T-helper 1 cell treated with Interleukin-12 subunit alpha and Interleukin-12 subunit beta and Interleukin-4 antibody, amounts not matched to agents 30 μg/mL and 1 μg/mL, for 36 hours (primary cell): ENCODE results near the gene LRPAP1.

Experiments used
- H3K27ac Mint-ChIP-seq: one replicate; pipeline ENCODE4 v1.8.0; 2021; ENCODE audit warnings: mild to moderate bottlenecking, mixed read lengths
- H3K27me3 Mint-ChIP-seq: one replicate; pipeline ENCODE4 v1.8.0; 2021; ENCODE audit warnings: low read depth, mixed read lengths
- H3K36me3 Mint-ChIP-seq: one replicate; pipeline ENCODE4 v1.8.0; 2021; ENCODE audit warnings: low read depth, mixed read lengths
- H3K4me1 Mint-ChIP-seq: one replicate; pipeline ENCODE4 v1.8.0; 2021; ENCODE audit warnings: low read depth, mixed read lengths
- H3K4me3 Mint-ChIP-seq: one replicate; pipeline ENCODE4 v1.8.0; 2021; ENCODE audit warnings: mild to moderate bottlenecking, moderate library complexity, mixed read lengths
- H3K9me3 Mint-ChIP-seq: one replicate; pipeline ENCODE4 v1.8.0; 2021; ENCODE audit warnings: mixed read lengths

Gene LRPAP1

GRCh38 chr4:3476341-3476747 is 55.9 kb downstream of the LRPAP1 start:
- H3K27ac Mint-ChIP-seq = no peak overlapping the region
- no peaks in the 10 kb centered on the region for H3K9me3 Mint-ChIP-seq
- no peak overlapping the region for H3K4me3 Mint-ChIP-seq
- H3K36me3 Mint-ChIP-seq = no peaks in the 10 kb centered on the region
- H3K4me1 Mint-ChIP-seq = no peaks in the 10 kb centered on the region
- H3K27me3 Mint-ChIP-seq = peaks cover 4% of the 10 kb centered on the region

GRCh38 chr4:3475713-3476260 is 56.4 kb downstream of the LRPAP1 start:
- no peaks in the 10 kb centered on the region for H3K36me3 Mint-ChIP-seq

GRCh38 chr4:3475041-3475712 is 57.0 kb downstream of the LRPAP1 start:
- H3K9me3 Mint-ChIP-seq = no peaks in the 10 kb centered on the region
- no peak overlapping the region for H3K4me3 Mint-ChIP-seq
- no peaks in the 10 kb centered on the region for H3K27me3 Mint-ChIP-seq
- no peak overlapping the region for H3K27ac Mint-ChIP-seq
- H3K36me3 Mint-ChIP-seq = no peaks in the 10 kb centered on the region
- no peaks in the 10 kb centered on the region for H3K4me1 Mint-ChIP-seq

More at GRCh38 chr4:3475713-3476260, 56.4 kb downstream of the LRPAP1 start:
- Mint-ChIP-seq H3K27me3 (no peaks in the 10 kb centered on the region), H3K27ac (no peak overlapping the region), H3K4me3 (no peak overlapping the region), H3K4me1 (no peaks in the 10 kb centered on the region), H3K9me3 (no peaks in the 10 kb centered on the region)

GRCh38 chr4:3473996-3474765 is 58.0 kb downstream of the LRPAP1 start:
- no peaks in the 10 kb centered on the region for H3K27me3 Mint-ChIP-seq
- H3K9me3 Mint-ChIP-seq = no peaks in the 10 kb centered on the region
- H3K27ac Mint-ChIP-seq = no peak overlapping the region
- no peaks in the 10 kb centered on the region for H3K36me3 Mint-ChIP-seq
- no peak overlapping the region for H3K4me3 Mint-ChIP-seq
- H3K4me1 Mint-ChIP-seq = no peaks in the 10 kb centered on the region

DNA sequence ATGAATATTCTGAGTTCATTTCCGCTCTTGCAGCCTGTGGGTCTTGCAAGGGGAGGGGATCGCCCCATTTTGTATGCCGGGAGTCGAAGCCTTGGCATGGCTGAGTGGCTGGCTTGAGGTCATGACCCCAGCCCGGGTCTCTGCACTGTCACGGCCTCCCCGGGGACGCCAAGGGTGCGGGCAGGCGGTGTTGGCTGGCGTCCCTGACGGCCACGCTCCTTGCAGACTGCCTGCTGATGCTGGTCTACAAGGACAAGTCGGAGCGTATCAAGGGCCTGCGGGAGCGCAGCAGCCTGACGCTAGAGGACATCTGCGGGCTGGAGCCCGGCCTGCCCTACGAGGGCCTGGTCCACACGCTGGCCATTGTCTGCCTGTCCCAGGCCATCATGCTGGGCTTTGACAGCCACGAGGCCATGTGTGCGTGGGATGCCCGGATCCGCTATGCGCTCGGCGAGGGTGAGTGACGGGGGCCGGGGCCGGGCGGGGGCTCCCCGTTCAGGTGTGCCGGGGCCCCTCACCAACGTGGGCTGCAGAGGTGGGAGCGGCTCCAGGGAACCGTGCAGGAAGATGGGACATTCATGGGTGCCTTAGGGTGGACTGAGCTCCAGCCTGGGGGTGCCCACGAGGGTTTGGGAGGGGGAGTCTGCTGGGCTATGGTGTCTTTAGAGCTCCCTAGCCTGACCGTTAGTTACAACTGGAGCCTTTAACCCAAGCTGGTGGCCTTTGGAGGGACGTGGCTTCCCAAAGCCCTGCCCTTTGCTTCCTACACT is 58.9 kb downstream of the LRPAP1 start:
- H3K27ac Mint-ChIP-seq = no peak overlapping the region
- no peaks in the 10 kb centered on the region for H3K4me1 Mint-ChIP-seq
- no peaks in the 10 kb centered on the region for H3K9me3 Mint-ChIP-seq
- no peaks in the 10 kb centered on the region for H3K27me3 Mint-ChIP-seq
- H3K36me3 Mint-ChIP-seq = no peaks in the 10 kb centered on the region
- H3K4me3 Mint-ChIP-seq = no peak overlapping the region

- Mint-ChIP-seq H3K36me3 (no peaks in the 10 kb centered on the region), H3K4me3 (no peak overlapping the region), H3K27me3 (no peaks in the 10 kb centered on the region), H3K9me3 (no peaks in the 10 kb centered on the region), H3K27ac (no peak overlapping the region), H3K4me1 (no peaks in the 10 kb centered on the region)
Observed at GRCh38 chr4:3472411-3473141, 59.6 kb downstream of the LRPAP1 start.

- H3K9me3 Mint-ChIP-seq = no peaks in the 10 kb centered on the region
Observed at GRCh38 chr4:3471886-3472285, 60.3 kb downstream of the LRPAP1 start.

GRCh38 chr4:3471098-3471760 is 61.0 kb downstream of the LRPAP1 start:
- Mint-ChIP-seq H3K4me1 (no peaks in the 10 kb centered on the region), H3K27me3 (no peaks in the 10 kb centered on the region), H3K36me3 (no peaks in the 10 kb centered on the region), H3K9me3 (no peaks in the 10 kb centered on the region), H3K27ac (no peak overlapping the region), H3K4me3 (no peak overlapping the region)

More at GRCh38 chr4:3471886-3472285, 60.3 kb downstream of the LRPAP1 start:
- H3K4me3 Mint-ChIP-seq = no peak overlapping the region
- no peaks in the 10 kb centered on the region for H3K4me1 Mint-ChIP-seq
- H3K27me3 Mint-ChIP-seq = no peaks in the 10 kb centered on the region
- H3K36me3 Mint-ChIP-seq = no peaks in the 10 kb centered on the region
- no peak overlapping the region for H3K27ac Mint-ChIP-seq

DNA sequence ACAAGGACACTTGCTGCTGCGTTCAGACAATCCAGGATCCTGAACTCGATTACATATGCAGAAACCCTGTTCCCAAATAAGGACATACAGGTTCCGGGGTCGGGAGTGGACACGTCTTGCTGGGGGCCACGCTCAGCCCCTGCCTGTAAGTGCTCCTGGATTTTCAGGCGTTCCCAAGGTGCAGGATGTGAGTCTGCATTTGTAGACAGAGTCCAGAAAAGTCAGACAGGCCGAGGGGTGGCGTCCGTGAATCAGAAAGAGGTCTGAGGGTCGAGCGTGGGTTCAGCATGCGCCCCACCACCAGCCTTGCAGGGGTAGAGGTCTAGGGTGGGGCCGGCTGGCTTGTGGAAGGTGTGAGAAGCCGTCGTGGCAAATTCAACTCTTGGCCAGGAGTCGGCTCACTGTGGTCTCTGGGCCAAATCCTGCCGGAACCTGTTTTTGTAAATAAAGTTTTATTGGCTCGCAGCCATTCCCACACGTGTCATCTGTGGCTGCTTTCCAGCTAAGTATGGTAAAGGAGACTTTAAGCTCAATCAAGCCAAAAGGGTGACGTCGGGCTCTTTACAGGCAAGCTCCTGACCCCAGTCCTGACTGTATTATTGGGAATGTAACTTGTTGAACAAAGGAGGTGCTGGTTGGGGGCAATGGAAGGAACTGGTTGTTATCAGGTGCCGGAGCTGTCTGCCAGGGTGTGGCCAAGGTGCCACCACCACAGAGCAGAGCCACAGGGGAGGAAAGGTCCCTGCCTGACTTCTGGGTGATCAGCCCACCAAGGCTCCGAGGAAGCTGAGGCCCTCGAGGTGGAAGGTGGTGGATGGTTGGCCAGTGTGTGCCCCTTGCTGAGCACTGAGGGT is 61.8 kb downstream of the LRPAP1 start:
- Mint-ChIP-seq H3K27me3 (no peaks in the 10 kb centered on the region), H3K36me3 (no peaks in the 10 kb centered on the region), H3K4me1 (no peaks in the 10 kb centered on the region), H3K9me3 (no peaks in the 10 kb centered on the region), H3K27ac (no peak overlapping the region), H3K4me3 (no peak overlapping the region)

DNA sequence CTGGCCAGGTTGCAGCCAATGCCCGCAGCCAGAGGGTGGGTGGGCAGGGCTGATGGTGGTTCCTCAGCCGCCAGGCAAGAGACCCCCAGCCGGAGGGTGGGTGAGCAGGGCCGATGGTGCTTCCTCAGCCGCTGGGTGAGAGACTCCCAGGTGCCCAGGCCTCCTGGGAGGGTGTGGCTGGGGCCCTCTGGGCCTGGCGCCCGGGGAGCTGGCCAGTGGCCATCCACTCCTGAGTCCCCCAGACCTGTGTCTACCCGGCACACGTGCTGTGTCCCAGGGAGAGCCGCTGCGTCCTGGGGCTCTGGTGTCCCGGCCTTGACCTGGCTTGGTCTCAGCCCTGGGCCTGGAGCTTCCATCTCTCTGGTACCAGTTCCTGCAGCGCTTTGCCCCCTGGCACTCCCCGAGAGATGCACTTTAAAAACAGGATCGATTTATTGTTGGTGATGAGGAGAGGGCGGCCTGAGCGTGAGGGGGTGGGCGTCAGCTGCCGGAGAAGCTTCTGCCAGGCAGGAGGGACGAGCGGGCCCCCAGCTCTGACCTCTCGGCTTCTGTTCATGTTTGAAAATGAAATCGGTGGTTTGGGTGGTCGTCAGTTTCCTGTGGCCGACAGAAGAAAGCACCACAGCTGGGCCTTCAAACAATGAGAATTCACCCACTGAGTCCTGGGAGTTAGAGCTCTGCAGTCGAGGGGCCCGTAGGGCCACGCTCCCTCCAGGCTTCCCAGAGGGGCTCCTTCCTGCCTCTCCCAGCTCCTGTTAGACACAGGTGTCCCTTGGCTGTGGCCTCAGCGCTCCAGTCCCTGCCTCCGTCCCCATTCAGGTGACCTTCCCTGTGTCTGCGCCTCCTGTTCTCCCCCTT is 62.6 kb downstream of the LRPAP1 start:
- Mint-ChIP-seq H3K36me3 (no peaks in the 10 kb centered on the region), H3K27ac (no peak overlapping the region), H3K9me3 (no peaks in the 10 kb centered on the region), H3K4me3 (no peak overlapping the region), H3K27me3 (peaks cover under 1% of the 10 kb centered on the region), H3K4me1 (no peaks in the 10 kb centered on the region)

DNA sequence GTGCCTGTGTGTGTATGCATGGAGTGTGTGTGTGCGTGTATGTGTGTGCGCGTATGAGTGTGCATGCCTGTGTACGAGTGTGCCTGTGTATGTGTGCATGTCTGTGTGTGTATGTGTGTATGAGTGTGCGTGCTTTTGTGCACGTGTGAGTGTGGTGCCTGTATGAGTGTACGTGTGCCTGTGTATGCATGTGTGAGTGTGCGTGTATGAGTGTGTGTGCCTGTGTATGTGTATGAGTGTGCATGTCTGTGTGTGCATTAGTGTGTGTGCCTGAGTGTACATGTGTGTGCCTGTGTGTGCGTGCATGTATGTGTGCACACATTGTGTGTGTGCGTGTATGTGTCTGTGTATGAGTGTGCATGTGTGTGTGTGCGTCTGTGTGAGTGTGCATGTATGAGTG is 63.4 kb downstream of the LRPAP1 start:
- H3K4me1 Mint-ChIP-seq = no peaks in the 10 kb centered on the region
- H3K4me3 Mint-ChIP-seq = no peak overlapping the region
- no peaks in the 10 kb centered on the region for H3K9me3 Mint-ChIP-seq
- H3K36me3 Mint-ChIP-seq = no peaks in the 10 kb centered on the region
- H3K27me3 Mint-ChIP-seq = peaks cover 4% of the 10 kb centered on the region
- no peak overlapping the region for H3K27ac Mint-ChIP-seq

DNA sequence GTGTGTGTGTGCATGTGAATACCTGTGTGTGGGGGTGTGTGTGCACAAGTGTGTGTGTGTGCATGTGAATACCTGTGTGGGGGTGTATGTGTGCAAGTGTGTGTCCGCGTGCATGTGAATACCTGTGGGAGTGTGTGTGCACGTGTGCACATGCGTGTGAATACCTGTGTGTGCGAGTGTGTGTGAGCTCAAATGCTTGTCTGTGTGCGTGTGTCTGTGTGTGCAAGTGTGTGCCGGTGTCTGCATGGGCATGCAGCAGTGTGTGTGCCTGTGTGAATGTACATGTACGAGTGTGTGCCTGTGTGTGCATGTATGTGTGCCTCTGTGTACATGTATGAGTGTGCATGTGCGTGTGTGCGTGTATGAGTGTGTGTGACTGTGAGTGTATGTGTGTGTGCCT is 64.1 kb downstream of the LRPAP1 start:
- H3K4me1 Mint-ChIP-seq = no peaks in the 10 kb centered on the region
- H3K9me3 Mint-ChIP-seq = no peaks in the 10 kb centered on the region
- H3K27me3 Mint-ChIP-seq = peaks cover 4% of the 10 kb centered on the region
- H3K27ac Mint-ChIP-seq = no peak overlapping the region
- H3K4me3 Mint-ChIP-seq = no peak overlapping the region
- H3K36me3 Mint-ChIP-seq = no peaks in the 10 kb centered on the region
